SK-N-SH treated with all-trans-retinoic acid at 6 μM for 48 hours (cell line): ENCODE results near the gene OR2T10.

Source experiments
- ATAC-seq: fragments of 200-7000 bp; cut with Tn5 transposase; 3 replicates; pipeline ENCODE4 v1.9.1; 2020; ENCODE audit warnings: mild to moderate bottlenecking, moderate library complexity
- ARNTL ChIP-seq: fragments of 450-650 bp; formaldehyde crosslinking; IDR thresholded peaks from 2 replicates; pipeline ENCODE4 v1.5.0; 2020; ENCODE audit warnings: low read depth, mild to moderate bottlenecking, moderate library complexity, borderline replicate concordance
- BACH2 ChIP-seq: fragments of 250-450 bp; sonication (Bioruptor Pico); IDR thresholded peaks from 2 replicates; pipeline ENCODE4 v1.9.0; 2021; ENCODE audit warnings: mild to moderate bottlenecking, borderline replicate concordance
- CSDC2 ChIP-seq: fragments of 250-450 bp; sonication (Bioruptor Pico); IDR thresholded peaks from 2 replicates; pipeline ENCODE4 v1.5.0; 2020; ENCODE audit warnings: mild to moderate bottlenecking, moderate library complexity
- ESRRG ChIP-seq: fragments of 250-450 bp; sonication (Bioruptor Pico); IDR thresholded peaks from 2 replicates; pipeline ENCODE4 v1.6.1; 2021; ENCODE audit warnings: mild to moderate bottlenecking
- ISL1 ChIP-seq: fragments of 250-450 bp; sonication (Bioruptor Pico); IDR thresholded peaks from 2 replicates; pipeline ENCODE4 v2.1.2; 2022; ENCODE audit warnings: mild to moderate bottlenecking, moderate library complexity
- OSR1 ChIP-seq: fragments of 250-450 bp; sonication (Bioruptor Pico); IDR thresholded peaks from 2 replicates; pipeline ENCODE4 v1.8.0; 2022; ENCODE audit warnings: moderate library complexity, mild to moderate bottlenecking, inconsistent platforms
- PPARA ChIP-seq: fragments of 250-450 bp; sonication (Bioruptor Pico); IDR thresholded peaks from 2 replicates; pipeline ENCODE4 v1.5.0; 2020; ENCODE audit warnings: mild to moderate bottlenecking, borderline replicate concordance
- RARB ChIP-seq: fragments of 250-450 bp; sonication (Bioruptor Pico); IDR thresholded peaks from 2 replicates; pipeline ENCODE4 v1.8.0; 2021; ENCODE audit warnings: mild to moderate bottlenecking, moderate library complexity
- SNAI2 ChIP-seq: fragments of 250-450 bp; sonication (Bioruptor Pico); IDR thresholded peaks from 2 replicates; pipeline ENCODE4 v1.5.0; 2020; ENCODE audit warnings: mild to moderate bottlenecking, moderate library complexity
- TCF4 ChIP-seq: fragments of 250-450 bp; sonication (Bioruptor Pico); IDR thresholded peaks from 2 replicates; pipeline ENCODE4 v1.8.0; 2021; ENCODE audit warnings: mild to moderate bottlenecking, moderate library complexity, borderline replicate concordance
- TOX ChIP-seq: fragments of 250-450 bp; sonication (Bioruptor Pico); IDR thresholded peaks from 2 replicates; pipeline ENCODE4 v1.8.0; 2021; ENCODE audit warnings: mild to moderate bottlenecking, moderate library complexity, borderline replicate concordance
- ZC3H10 ChIP-seq: fragments of 250-450 bp; sonication (Bioruptor Pico); IDR thresholded peaks from 2 replicates; pipeline ENCODE4 v1.5.1; 2021; ENCODE audit warnings: mild to moderate bottlenecking, moderate library complexity
- ZFP3 ChIP-seq: fragments of 250-450 bp; sonication (Bioruptor Pico); IDR thresholded peaks from 2 replicates; pipeline ENCODE4 v1.5.0; 2020; ENCODE audit warnings: mild to moderate bottlenecking, moderate library complexity
- ZFP30 ChIP-seq: fragments of 450-650 bp; formaldehyde crosslinking; IDR thresholded peaks from 2 replicates; pipeline ENCODE4 v1.5.0; 2022; ENCODE audit warnings: mild to moderate bottlenecking, moderate library complexity
- ZNF565 ChIP-seq: fragments of 450-650 bp; formaldehyde crosslinking; conservative IDR thresholded peaks from 2 replicates; pipeline ENCODE4 v1.5.0; 2020; ENCODE audit warnings: low read depth, mild to moderate bottlenecking, moderate library complexity
- ZNF70 ChIP-seq: fragments of 450-650 bp; formaldehyde crosslinking; IDR thresholded peaks from 2 replicates; pipeline ENCODE4 v1.5.0; 2020; ENCODE audit warnings: mild to moderate bottlenecking, moderate library complexity
- ZNF8 ChIP-seq: fragments of 450-650 bp; formaldehyde crosslinking; IDR thresholded peaks from 2 replicates; pipeline ENCODE4 v1.5.0; 2020; ENCODE audit warnings: mild to moderate bottlenecking, moderate library complexity
- TF ChIP-seq, protein P1 (sequence below): fragments of 250-450 bp; sonication (Bioruptor Pico); IDR thresholded peaks from 2 replicates; pipeline ENCODE4 v1.5.0; 2020; ENCODE audit warnings: mild to moderate bottlenecking, moderate library complexity
- TF ChIP-seq, protein P2 (sequence below): fragments of 250-450 bp; sonication (Bioruptor Pico); IDR thresholded peaks from 2 replicates; pipeline ENCODE4 v1.8.0; 2020; ENCODE audit warnings: mild to moderate bottlenecking, moderate library complexity, borderline replicate concordance
- TF ChIP-seq, protein P3 (sequence below): fragments of 250-450 bp; sonication (Bioruptor Pico); IDR thresholded peaks from 2 replicates; pipeline ENCODE4 v1.5.1; 2020; ENCODE audit warnings: low read depth, mild to moderate bottlenecking, moderate library complexity
- TF ChIP-seq, protein P4 (sequence below): fragments of 250-450 bp; sonication (Bioruptor Pico); IDR thresholded peaks from 2 replicates; pipeline ENCODE4 v1.8.0; 2021; ENCODE audit warnings: low read depth, mild to moderate bottlenecking, moderate library complexity, borderline replicate concordance

Gene OR2T10

DNA sequence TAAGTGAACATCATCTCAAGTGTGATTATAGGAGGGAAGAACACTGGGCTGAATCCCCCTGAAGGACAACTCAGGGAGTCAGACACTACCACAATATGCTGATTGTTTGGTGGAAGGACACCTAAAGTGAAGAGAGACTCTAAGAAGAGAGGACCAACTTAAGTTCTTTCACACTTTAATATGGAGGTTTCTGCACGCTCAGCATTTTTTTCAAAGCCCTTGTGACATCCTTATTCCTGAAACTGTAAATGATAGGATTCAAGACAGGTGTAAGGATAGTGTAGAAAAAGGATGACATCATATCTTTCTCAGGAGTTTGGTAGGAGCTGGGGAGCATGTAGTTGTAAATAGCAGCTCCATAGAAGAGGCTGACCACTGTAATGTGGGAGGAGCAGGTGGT lies 4.8 kb downstream of the OR2T10 start:
- TF ChIP-seq ZC3H10 (CRISPR knock-in tag) (no peak), ARNTL (CRISPR knock-in tag) (no peak), TCF4 (CRISPR knock-in tag) (no peak), ZNF70 (CRISPR knock-in tag) (no peak), CSDC2 (CRISPR knock-in tag) (no peak), ZFP3 (CRISPR knock-in tag) (no peak), BACH2 (CRISPR knock-in tag) (no peak), ZNF565 (CRISPR knock-in tag) (no peak), ESRRG (no peak), SNAI2 (CRISPR knock-in tag) (no peak), RARB (CRISPR knock-in tag) (no peak), ZNF8 (CRISPR knock-in tag) (no peak)
- TF ChIP-seq, protein P1, sequence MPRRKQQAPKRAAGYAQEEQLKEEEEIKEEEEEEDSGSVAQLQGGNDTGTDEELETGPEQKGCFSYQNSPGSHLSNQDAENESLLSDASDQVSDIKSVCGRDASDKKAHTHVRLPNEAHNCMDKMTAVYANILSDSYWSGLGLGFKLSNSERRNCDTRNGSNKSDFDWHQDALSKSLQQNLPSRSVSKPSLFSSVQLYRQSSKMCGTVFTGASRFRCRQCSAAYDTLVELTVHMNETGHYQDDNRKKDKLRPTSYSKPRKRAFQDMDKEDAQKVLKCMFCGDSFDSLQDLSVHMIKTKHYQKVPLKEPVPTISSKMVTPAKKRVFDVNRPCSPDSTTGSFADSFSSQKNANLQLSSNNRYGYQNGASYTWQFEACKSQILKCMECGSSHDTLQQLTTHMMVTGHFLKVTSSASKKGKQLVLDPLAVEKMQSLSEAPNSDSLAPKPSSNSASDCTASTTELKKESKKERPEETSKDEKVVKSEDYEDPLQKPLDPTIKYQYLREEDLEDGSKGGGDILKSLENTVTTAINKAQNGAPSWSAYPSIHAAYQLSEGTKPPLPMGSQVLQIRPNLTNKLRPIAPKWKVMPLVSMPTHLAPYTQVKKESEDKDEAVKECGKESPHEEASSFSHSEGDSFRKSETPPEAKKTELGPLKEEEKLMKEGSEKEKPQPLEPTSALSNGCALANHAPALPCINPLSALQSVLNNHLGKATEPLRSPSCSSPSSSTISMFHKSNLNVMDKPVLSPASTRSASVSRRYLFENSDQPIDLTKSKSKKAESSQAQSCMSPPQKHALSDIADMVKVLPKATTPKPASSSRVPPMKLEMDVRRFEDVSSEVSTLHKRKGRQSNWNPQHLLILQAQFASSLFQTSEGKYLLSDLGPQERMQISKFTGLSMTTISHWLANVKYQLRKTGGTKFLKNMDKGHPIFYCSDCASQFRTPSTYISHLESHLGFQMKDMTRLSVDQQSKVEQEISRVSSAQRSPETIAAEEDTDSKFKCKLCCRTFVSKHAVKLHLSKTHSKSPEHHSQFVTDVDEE (CRISPR knock-in tag), result no peak
- TF ChIP-seq, protein P2, sequence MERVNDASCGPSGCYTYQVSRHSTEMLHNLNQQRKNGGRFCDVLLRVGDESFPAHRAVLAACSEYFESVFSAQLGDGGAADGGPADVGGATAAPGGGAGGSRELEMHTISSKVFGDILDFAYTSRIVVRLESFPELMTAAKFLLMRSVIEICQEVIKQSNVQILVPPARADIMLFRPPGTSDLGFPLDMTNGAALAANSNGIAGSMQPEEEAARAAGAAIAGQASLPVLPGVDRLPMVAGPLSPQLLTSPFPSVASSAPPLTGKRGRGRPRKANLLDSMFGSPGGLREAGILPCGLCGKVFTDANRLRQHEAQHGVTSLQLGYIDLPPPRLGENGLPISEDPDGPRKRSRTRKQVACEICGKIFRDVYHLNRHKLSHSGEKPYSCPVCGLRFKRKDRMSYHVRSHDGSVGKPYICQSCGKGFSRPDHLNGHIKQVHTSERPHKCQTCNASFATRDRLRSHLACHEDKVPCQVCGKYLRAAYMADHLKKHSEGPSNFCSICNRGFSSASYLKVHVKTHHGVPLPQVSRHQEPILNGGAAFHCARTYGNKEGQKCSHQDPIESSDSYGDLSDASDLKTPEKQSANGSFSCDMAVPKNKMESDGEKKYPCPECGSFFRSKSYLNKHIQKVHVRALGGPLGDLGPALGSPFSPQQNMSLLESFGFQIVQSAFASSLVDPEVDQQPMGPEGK (CRISPR knock-in tag), result no peak
- TF ChIP-seq, protein P3, sequence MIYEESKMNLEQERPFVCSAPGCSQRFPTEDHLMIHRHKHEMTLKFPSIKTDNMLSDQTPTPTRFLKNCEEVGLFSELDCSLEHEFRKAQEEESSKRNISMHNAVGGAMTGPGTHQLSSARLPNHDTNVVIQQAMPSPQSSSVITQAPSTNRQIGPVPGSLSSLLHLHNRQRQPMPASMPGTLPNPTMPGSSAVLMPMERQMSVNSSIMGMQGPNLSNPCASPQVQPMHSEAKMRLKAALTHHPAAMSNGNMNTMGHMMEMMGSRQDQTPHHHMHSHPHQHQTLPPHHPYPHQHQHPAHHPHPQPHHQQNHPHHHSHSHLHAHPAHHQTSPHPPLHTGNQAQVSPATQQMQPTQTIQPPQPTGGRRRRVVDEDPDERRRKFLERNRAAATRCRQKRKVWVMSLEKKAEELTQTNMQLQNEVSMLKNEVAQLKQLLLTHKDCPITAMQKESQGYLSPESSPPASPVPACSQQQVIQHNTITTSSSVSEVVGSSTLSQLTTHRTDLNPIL (CRISPR knock-in tag), result no peak
- no peak for ATAC-seq

DNA sequence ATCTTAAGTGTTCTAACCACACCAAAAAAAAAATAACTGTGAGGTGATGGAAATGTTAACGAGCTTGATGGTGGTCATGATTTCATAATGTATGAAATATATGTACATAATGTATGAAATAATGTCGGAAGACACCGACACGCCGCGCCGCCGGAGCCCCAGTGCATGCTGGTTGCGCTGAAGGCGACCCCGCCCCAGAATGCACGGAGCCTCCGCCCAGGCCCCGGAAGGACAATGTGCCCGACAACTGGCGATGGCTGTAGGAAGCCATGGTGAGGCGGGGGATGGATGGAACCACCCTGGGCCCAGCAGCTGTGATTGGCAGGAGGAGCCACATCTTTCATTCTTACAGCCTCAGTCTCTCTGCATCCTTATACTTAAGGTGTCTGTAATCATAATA lies 7.4 kb downstream of the OR2T10 start:
- TF ChIP-seq CSDC2 (CRISPR knock-in tag) (no peak), ARNTL (CRISPR knock-in tag) (no peak), ZNF8 (CRISPR knock-in tag) (no peak), TOX (CRISPR knock-in tag) (no peak), OSR1 (CRISPR knock-in tag) (no peak), BACH2 (CRISPR knock-in tag) (no peak), ZNF565 (CRISPR knock-in tag) (no peak), TCF4 (CRISPR knock-in tag) (no peak), ZC3H10 (CRISPR knock-in tag) (no peak), PPARA (CRISPR knock-in tag) (no peak), ZNF70 (CRISPR knock-in tag) (no peak), RARB (CRISPR knock-in tag) (no peak), ZFP30 (CRISPR knock-in tag) (no peak)
- TF ChIP-seq, protein P3 (CRISPR knock-in tag), result no peak
- TF ChIP-seq, protein P4, sequence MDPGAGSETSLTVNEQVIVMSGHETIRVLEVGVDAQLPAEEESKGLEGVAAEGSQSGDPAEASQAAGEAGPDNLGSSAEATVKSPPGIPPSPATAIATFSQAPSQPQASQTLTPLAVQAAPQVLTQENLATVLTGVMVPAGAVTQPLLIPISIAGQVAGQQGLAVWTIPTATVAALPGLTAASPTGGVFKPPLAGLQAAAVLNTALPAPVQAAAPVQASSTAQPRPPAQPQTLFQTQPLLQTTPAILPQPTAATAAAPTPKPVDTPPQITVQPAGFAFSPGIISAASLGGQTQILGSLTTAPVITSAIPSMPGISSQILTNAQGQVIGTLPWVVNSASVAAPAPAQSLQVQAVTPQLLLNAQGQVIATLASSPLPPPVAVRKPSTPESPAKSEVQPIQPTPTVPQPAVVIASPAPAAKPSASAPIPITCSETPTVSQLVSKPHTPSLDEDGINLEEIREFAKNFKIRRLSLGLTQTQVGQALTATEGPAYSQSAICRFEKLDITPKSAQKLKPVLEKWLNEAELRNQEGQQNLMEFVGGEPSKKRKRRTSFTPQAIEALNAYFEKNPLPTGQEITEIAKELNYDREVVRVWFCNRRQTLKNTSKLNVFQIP (CRISPR knock-in tag), result no peak
- TF ChIP-seq, all 23 proteins: peak for 0
- no peak for ATAC-seq

- ATAC-seq, result no peak
- TF ChIP-seq ZFP30 (CRISPR knock-in tag) (no peak), ISL1 (CRISPR knock-in tag) (no peak), ESRRG (no peak), BACH2 (CRISPR knock-in tag) (no peak), SNAI2 (CRISPR knock-in tag) (no peak), TOX (CRISPR knock-in tag) (no peak), ZNF8 (CRISPR knock-in tag) (no peak), OSR1 (CRISPR knock-in tag) (no peak), ZFP3 (CRISPR knock-in tag) (no peak), ARNTL (CRISPR knock-in tag) (no peak), PPARA (CRISPR knock-in tag) (no peak)
- TF ChIP-seq, protein P1 (CRISPR knock-in tag), result no peak
- TF ChIP-seq, protein P3 (CRISPR knock-in tag), result no peak
Observed at GRCh38 chr1:248589334-248589733, 8.2 kb downstream of the OR2T10 start.
